GM21526 (cell line): ENCODE measurements around the gene PRRT4.

ENCODE experiments used
- ATAC-seq: cut with Tn5 transposase; IDR thresholded peaks from one replicate; pipeline ENCODE4 v1.9.1; 2021; ENCODE audit warnings: moderate library complexity; ENCODE audit not compliant: unreplicated experiment, low FRiP score

Gene PRRT4

DNA sequence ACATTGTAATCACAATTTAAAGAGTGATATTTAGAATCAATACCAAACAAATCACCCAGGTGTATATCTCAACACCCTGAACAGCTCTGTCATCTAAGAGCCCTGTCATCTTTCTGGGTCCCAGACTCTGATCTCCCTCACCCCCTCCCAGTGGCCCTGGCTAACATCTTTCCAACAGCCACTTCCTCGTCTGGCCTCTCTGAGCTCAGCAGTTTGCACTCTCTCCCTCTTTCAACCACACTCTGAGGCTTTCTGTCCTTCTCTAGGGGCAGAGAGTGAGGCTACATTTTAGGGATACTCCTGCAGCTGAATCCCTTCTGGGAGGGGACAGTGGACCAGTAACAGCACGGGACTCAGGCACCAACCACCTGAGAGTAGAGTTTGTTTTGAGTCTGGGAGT, 17.1 kb upstream of the PRRT4 start:
- ATAC-seq: no peak

DNA sequence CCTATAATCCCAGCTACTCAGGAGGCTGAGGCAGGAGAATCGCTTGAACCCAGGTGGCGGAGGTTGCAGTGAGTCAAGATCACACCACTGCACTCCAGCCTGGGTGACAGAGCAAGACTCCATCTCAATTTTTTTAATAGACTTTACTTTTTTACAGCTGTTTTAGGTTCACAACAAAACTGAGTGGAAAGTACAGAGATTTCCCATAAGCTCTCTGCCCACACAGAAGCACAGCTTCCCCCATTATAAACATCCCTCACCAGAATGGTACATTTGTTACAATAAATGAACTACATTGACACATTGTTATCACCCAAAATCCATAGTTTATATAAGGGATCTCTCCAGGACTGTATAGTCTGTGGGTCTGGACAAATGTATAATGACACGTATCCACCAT, 14.6 kb upstream of the PRRT4 start:
- no peak for ATAC-seq

DNA sequence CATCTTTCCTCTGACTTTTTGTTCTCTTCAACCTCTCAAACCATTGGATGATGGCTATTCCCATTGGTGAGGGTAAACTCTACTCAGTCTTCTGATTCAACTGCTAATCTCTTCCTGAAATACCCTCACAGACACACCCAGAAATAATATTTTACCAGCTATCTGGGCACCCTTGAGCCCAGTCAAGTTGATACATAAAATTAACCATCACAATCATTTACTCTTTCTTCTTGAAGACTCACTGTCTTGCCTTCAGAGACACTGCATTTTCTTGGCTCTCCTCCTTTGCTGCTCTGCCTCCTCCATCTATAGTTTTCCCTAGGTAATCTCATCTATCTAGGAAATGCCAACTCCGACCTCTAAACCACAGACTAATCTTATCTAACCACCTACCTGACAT, 12.6 kb upstream of the PRRT4 start:
- ATAC-seq: no peak

DNA sequence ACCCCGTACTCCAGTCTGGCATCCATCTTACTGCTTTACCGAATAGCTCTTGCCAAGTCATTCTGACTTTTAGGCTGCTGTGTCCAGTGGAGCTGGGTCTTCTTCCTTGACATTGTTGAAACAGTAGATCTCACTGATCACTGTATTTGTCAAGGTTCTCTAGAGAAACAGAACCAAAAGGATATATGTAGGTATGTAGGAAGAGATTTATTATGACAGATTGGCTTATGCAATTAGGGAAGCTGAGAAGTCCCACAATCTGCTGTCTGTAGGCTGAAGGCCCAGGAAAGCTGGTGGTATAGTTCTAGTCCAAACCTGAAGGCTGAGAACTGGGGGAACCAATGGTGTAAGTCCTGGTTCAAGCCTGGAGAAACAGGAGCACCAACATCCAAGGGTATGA, 12.1 kb upstream of the PRRT4 start:
- ATAC-seq: no peak

DNA sequence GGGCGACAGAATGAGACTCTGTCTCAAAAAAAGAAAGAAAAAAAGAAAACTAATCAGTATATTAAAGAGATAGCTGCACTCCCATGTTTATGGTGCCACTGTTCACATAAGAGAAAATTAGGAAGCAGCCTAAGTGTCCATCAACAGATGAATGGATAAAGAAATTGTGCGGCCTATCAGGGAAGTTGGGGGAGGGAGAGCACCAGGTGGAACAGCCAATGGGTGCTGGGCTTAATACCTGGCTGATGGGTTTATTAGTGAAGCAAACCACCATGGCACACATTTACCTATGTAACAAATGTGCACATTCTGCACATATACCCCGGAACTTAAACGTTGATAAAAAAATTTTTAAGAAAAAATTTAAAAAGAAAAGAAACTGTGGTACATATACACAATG, 9.0 kb upstream of the PRRT4 start:
- ATAC-seq: no peak

DNA sequence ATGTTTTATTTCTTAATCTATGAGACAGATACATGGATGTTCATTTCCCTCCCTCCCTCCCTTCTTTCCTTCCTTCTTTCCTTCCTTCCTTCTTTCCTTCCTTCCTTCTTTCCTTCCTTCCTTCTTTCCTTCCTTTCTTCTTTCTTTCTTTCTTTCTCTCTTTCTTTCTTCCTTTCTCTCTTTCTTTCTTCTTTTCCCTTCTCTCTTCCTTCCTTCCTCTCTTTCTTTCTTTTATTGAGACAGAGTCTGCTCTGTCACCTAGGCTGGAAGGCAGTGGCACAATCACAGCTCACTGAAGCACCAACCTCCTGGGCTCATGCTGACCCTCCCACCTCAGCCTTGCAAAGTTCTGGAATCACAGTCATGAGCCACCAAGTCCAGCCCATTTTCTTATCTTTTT, 5.5 kb upstream of the PRRT4 start:
- no peak for ATAC-seq

DNA sequence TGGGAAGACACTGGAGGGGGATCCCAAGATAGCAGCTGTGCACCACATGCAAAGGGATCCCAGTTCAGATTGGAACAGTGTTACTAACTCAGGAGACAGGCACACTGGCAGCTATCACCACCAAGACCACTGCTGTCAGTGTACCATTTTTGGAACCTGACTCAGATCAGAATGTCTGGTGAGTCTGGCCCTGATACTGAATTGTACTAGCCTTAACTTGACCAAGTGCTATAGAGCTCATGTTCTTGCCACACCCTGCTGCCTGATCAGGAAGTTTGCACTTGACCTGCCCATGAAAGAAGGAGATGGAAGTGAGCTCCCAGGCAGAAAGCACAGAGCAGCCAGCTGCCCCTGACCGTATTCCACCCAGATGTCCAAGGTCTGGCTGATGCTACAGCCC, 4.8 kb upstream of the PRRT4 start:
- ATAC-seq: no peak

DNA sequence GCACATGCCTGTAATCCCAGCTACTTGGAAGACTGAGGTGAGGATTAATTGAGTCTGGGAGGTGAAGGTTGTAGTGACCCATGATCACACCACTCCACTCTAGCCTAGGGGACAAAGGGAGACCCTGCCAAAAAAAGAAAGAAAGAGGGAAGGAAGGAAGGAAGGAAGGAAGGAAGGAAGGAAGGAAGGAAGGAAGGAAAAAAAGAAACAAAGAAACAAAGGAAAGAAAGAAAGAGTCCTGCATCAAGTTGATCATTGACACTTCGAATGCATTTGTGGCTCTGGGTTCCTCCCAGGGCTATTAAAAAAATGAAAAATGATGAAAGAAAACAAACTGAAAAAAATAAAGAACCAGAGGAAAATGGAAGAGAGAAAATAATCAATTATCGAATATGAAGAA, 3.9 kb upstream of the PRRT4 start:
- no peak for ATAC-seq

DNA sequence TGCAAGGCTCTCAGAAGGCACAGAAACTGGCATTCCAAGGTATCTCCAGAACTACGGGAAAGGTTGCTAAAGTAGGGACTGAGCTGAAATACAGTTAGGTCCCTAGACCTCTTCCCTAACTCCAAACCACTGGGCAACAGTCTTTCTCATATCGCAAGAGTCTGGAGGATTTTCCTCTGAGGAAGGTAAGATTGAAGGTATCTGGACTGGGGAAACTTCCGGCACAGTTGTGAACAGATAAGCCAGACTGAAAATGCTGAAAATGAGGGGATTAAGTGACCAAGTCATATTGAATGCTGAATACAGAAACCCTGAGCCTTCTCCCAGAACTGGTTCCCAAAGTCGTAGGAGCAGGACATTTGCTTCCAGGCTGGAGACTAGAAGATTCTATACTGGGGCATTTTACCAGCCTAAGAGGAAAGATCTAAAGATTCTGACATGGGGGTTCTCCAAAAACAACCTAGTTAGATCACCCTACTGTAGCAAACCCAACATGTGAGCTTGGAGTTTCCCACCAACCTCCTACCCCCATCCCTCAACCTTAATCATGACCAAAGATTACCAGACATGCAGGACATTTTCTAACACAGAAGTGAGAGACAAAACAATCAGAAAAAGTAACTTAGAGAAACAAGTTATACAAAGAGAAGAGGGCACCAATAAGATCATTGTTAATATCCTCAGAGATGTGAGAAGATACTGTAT, 2.8 kb upstream of the PRRT4 start:
- no peak for ATAC-seq

DNA sequence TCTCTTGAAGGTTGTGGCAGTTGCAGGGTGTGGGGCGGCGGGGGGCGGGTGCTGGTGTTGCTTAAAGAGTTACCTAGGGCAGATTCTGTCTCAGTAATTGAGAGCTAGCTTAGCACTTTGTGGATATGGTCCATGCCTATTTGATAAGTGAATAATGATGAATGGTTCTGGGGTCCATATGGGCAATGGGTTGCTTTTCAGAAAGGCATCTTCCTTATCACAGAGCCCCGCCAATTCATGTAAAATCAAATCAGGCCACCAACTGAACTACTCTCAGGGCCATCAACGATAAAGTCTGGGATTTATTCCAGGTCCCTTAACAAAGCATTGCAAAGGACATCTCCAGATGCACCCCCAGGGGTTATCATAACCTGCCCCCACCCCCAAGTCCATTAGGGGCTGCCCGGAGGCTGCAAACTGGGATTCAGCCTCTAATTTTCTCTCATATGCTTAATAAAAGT, 1.8 kb upstream of the PRRT4 start:
- no peak for ATAC-seq

DNA sequence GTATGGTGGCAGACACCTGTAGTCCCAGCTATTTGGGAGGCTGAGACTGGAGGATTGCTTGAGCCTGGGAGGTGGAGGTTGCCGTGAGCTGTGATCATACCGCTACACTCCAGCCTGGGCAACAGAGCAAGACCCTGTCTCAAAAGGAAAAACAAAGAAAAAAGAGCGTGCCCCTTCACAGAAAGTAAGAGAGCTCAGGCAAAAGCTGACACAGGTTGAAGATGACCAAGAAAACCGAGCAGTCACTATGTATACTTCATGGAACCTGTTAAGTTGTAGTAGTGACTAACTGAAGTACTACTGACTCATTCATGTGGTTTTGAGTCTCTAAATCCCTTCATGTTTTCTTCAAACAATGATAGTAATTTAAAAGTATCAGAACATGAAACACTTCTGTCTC, 1.2 kb upstream of the PRRT4 start:
- no peak for ATAC-seq

DNA sequence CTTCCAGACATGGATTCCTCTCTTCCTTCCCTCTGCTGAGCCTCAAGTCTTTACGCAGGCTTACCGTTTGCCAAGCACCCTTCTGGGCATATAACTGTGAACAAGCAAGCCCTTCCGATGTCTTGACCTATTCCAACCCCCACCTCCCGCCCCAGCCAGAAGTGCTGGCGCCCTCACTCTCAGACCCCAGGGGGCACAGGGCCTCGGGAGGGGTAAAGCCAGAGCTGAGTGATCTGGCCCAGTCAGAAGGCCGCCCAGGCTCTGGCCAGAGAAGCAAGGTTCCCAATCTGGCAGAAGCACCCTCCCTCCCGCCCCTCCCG, 1.2 kb downstream of the PRRT4 start:
- ATAC-seq: no peak

DNA sequence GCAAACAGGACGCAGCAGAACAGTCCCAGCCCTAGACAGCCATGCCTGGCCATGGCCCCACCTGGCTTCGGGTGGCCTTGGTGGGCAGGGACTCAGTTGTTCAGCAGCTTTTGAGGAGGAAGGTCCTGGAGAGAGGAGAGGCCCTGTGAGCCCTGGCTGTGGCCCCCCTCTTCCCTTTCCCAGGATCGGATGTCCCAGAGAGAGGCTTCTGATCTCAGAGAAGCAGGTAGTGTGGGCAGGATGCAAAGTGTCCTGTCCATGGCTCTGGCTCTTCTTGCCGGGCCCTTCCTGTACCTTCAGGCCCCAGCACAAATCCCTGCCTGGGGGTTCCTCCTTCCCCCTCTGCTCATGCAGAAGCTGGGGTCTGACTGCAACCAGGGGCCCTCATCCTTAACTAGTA, 1.6 kb downstream of the PRRT4 start:
- ATAC-seq: no peak

DNA sequence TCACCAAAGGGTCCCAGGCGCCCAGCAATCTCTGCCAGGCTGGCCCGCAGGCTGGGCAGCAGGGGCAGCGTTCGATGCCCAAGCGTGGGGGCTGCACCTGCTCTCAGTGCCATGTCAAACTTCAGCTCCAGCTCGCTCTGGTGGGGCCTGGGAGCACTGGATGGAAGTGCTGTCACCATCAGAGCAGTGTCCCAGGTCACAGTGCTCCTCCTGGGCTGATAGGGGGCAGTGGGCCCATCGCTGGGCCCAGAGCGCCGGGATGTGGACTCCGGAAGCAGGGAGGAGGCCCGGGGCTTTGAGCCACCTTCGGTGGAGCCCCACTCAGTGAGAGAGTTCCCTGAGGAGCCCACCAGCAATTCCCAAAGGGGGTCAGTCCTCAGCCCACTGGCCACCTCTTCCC, 2.2 kb downstream of the PRRT4 start:
- ATAC-seq: no peak

DNA sequence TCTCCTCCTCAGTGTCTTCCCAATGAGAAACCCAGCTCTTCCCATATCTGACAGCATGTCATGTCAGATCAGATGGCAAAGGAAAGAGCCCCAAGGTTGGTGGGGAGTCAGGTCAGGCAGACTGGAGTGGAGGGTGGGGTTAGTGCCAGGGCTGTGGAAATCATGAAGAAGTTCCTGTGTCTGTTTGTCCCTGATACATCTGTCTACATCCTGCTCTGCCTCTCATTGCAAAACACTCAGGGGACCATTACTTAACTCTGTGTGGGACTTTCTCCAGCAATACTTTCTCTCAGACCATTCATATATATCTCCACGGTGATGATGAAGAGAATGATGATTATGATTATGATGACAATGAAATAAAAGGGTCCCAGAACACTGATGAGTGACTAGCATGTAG, 3.3 kb downstream of the PRRT4 start:
- ATAC-seq: no peak

DNA sequence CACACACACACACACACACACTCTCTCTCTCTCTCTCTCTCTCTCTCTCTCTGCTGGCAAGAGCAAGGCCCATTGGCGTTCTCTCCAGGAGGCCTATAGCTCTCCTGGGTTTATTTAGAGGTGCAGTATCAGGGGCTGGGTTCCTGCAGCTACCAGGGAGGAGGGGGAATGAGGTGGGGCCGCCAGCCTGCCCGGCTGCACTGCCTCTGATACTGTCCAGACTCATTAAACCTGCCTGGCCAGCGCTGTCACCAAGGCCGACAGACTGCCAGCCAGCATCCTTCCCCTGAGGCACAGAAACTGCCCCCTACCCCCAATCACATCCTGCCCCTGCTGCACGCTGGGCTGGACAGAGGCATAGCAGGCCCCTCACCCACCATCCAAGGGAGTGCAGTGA, 4.3 kb downstream of the PRRT4 start:
- no peak for ATAC-seq

DNA sequence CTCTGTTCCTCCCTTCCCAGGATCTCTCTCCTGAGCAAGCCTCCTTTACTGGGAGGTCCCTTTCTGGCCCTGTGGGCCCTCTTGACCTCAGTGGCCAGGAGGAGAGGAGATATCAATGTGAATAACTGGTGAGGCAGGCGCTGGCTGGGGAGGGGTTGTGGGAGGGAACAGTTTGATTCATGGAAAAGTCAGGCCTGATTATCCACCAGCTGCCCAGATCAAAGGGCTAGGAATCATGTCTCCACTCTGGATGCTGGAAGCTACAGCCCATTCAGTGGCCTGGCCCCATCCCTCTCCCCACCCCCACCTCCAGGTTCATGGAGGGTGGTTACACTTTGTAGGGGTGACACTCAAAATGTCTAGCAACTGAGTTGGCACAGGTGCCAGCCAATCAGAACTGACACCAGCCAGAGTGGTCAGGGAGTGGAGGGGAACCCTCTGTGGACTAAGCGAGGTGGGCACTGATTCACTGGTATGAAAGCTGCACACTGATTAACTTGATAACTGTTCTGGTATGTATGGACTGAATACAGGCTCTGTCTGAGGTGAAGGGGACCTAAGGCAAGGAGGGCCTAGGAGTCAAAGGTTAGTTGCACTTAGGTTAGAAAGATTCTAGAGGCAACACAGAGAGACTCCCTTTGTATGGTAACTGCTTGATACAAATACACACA, 4.8 kb downstream of the PRRT4 start:
- ATAC-seq: no peak

DNA sequence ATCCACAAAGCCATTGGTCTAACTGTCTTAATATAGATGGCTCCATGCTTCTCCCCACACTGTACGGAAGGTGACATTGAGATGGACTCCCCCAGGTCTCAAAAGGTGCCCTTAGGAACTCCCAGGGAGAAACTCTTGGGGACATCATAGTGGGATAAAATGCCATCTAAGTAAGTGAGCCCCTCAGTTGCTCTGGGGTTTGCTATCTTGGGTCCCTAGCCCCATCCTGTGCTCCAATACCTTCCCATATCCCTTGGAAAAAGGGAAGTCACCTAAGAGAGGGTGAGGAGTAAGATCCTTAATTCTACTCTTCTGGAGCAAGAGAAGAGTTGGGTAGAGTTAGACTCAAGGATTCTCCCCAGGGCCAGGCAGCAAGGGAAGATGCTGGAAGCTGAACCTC, 7.9 kb downstream of the PRRT4 start:
- no peak for ATAC-seq

DNA sequence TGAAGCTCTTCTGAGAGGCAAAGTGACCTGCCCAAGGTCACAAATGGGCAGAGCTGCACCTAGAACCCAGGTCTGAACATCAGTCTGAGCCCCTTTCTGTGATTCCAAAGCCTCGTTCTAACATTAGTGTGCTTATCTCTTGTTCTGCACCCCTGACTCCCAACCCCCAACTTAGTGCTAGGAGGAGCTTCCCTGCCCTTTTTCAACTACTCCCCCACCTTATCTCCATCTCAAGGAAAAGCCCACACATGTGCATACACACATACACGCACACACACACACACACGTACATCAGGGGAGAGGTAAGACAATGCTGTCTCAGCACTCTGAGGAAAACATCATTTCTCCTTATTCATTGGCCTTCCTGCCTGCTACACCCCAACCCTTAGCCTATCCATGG, 8.3 kb downstream of the PRRT4 start:
- ATAC-seq: no peak

DNA sequence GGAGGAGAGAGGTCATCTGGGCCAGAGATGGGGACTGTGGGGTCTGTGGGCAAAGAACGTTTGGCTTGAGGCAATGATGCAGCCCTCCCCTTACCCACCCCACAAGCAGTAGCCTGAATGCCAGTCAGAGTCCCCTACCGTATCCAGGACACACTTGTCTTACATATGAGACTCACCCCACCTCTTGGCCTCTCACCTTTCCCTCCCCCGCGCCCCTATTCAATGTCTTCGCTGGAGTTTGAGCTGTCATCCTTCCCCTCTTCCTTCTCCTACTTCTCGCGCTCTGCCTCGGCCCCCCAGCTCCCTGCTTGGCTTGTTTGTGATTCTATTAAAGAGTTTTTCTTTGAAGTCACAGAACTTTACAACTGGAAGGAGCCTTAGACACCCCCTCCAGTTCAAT, 8.9 kb downstream of the PRRT4 start:
- no peak for ATAC-seq

DNA sequence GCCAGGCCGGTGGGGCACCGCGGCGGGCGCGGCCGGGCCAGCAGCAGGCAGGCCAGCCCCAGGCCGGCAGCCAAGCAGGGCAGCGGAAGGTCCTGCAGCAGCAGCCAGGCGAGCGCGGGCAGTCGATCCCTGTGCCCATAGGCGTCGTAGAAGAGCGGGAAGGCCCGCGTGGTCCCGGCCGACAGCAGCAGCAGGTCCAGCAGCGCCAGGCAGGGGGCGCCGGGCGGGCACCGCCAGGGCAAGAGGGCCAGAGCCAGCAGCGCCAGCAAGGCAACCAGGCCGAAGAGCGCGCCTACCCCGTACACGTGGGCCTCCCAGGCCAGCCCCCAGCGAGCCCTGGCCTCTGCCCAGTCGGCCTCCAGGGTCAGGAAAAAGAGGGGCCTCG, 9.3 kb downstream of the PRRT4 start:
- ATAC-seq: no peak

DNA sequence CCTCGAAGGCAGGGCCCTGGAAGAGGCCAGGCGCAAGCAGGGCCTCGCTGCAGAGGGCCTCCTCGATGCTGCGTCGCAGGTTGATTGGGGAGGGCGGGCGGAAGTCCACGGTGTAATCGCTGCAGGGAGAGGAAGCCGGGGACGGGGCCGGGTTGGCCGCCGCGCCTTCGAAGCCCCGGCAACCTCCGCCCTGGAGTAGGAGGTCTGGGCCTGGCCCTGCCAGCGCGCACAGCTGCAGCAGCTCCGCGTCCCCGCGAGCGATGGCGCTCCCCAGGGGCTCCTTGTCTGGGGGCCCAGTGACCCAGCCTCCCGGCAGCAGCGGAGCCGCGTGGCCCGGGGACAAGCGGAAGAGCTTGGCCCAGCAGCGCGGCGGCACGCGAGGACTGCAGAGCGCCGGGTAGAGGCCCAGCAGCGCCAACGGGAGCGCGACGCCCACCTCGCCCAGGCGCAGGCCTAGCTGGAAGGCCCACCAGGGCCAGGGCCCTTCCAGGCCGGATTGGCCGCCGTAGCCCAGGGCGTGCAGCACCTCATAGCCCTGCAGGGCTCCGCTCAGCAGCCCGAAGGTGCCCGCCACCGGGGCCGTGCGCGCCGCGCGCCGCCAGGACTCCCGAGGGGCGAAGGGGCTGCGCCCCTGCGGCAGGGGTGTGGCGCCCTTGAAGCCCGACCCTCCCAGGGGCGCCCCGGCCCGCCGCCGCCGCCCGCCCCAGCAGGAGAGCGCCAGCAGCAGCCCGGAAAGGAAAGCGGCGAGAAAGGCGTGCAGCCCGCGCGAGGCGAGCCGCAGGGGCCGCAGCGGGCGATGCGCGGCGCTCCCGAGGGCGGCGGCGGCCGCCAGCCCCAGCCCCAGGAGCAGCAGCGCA, 10.0 kb downstream of the PRRT4 start:
- ATAC-seq: no peak
